ENCODE measurements around the gene CCND2. TPM values are rescaled to one million over a fixed set of nuclear protein-coding genes. Genes with fewer than 3 reads are reported as not detected.
A peak's percentile ranks its signal among the peaks of the same experiment; 100 is the strongest.

Gene CCND2
- total and polyA plus RNA-seq, 2 experiments from 2014 or later, result 75.6 to 224 TPM

DNA sequence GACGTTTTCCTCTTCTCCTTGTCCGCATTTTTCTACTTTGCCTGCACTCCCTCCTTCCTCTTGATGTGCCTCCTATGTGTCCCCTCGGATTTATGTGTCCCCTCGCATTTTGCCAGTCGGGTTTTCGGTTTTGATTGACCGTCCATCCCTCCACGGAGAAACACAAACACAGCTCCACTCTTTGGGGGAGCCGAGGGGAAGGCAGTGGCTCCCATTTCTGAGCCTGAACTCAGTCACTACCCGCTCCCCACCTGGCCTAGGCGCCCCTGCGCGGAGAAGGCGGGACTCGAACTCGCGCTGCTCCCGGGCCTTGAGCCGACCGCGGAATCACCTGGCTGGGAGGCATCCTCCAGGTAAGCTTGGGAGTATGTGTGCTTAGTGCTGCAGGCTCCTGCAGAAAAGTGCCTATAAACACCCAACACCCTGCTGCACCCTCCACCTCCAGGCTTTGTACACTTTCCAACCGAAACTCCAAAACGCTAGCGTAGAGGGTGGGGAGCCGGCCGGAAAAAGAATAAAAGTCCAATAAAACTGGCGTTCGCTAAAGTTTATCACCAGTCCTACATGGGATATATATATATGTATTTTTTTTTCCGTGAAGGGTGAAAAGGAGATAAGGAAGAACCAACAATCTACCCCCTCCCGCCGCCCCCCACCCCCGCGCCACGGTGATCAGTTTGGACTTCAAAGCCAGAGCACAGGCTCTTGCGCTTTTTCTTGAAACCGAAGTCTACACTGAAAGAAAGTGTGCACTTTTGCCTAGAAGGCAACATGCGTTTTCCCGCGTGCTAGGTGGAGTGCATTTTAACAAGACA, 3.3 kb upstream of the CCND2 start:
- H2AFZ ChIP-seq, result peak overlapping the region; percentile 72
- H3K27ac Mint-ChIP-seq, result no peak overlapping the region
- peaks cover 2% of the 10 kb centered on the region; the same call in 1 of the 3 replicates for H3K9me3 Mint-ChIP-seq

DNA sequence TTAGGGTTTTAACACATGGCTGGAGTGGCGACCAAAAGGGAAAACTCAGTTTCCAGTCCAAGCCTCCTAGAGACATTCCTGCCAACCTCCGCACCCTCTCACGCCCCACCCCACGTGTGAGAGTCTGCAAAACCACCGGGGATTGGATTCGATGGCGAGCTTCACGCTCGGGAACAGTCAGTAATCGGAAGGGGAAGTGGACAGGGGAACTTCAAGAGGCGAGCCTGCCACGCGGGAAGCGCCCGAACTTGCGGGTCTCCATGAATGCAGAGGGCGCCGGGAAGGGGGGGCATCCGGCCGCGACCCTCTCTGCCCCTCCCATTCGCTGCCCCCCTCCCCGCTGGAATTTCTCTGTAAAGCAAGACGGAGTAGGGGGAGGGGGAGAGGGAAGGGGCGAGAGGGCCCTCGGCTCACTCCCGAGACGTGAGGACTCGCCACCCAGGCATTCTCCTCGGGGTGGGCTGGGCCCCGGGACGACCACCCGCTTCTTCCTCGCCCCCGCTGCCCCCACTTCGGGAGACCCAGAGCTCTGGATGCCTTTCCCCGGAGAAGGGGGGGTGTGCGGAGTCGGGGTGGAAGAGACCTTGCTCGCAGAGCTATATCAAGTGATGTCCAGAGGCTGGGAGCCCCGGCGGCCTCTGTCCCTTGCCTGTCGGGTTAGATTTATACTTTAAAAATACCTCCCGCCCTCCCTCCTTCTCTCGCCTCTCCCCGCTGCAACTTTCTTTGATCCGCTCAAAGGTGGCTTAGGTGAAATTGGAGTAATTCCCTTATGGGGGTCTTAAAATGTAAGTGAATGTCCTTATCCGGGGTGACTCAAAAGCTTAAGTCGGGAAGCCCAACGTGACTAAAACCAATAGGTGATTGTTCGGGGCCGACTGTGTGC, 2.5 kb upstream of the CCND2 start:
- H3K27me3 ChIP-seq (ENCODE audit: insufficient read depth), result peaks cover 35% of the 10 kb centered on the region
- peaks cover 7% of the 10 kb centered on the region; the same call in 1 of the 2 replicates for H4K20me1 ChIP-seq (replicated peaks; ENCODE audit: insufficient read depth)
- Mint-ChIP-seq H3K4me1 (peaks cover 18% of the 10 kb centered on the region), H3K9me3 (peaks cover 2% of the 10 kb centered on the region; the same call in 1 of the 3 replicates), H3K36me3 (ENCODE audit: low read depth) (peaks cover 17% of the 10 kb centered on the region), H3K27me3 (ENCODE audit: insufficient read depth, low read depth, poor library complexity) (peaks cover 43% of the 10 kb centered on the region), H3K27ac (peak overlapping the region; percentile 34; the same call in 1 of the 2 replicates), H3K4me3 (peak overlapping the region; percentile 87)
- TF ChIP-seq, protein P1, sequence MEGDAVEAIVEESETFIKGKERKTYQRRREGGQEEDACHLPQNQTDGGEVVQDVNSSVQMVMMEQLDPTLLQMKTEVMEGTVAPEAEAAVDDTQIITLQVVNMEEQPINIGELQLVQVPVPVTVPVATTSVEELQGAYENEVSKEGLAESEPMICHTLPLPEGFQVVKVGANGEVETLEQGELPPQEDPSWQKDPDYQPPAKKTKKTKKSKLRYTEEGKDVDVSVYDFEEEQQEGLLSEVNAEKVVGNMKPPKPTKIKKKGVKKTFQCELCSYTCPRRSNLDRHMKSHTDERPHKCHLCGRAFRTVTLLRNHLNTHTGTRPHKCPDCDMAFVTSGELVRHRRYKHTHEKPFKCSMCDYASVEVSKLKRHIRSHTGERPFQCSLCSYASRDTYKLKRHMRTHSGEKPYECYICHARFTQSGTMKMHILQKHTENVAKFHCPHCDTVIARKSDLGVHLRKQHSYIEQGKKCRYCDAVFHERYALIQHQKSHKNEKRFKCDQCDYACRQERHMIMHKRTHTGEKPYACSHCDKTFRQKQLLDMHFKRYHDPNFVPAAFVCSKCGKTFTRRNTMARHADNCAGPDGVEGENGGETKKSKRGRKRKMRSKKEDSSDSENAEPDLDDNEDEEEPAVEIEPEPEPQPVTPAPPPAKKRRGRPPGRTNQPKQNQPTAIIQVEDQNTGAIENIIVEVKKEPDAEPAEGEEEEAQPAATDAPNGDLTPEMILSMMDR (conservative IDR thresholded peaks at IDR 0.05; ENCODE audit: low read depth in 2 of 2), result no peak
- TF ChIP-seq EZH2phosphoT487 (IDR thresholded peaks at IDR 0.05; ENCODE audit: unreplicated experiment) (no peak), POLR2AphosphoS5 (IDR thresholded peaks at IDR 0.05; ENCODE audit: low read depth) (0 out of 2 replicates have a peak, but pooled peaks have one; percentile 35)
- peaks cover 25% of the 10 kb centered on the region for H3K79me2 ChIP-seq (replicated peaks; ENCODE audit: insufficient read depth)
- peak overlapping the region; percentile 100 for H3K4me2 ChIP-seq
- peak overlapping the region; percentile 95 for H3K27ac ChIP-seq (ENCODE audit: low read depth)
- ATAC-seq (peak; percentile 4), DNase-seq (ENCODE audit: low spot score) (peak; percentile 82)
- peaks cover 4% of the 10 kb centered on the region for H3K36me3 ChIP-seq (ENCODE audit: insufficient read depth)
- peak overlapping the region; percentile 72 for H2AFZ ChIP-seq
- H3K4me3 ChIP-seq, result peak overlapping the region; percentile 99
- peaks cover 8% of the 10 kb centered on the region for H3F3A ChIP-seq (replicated peaks; ENCODE audit: low read depth)
- no peaks in the 10 kb centered on the region for H3K9me2 ChIP-seq (ENCODE audit: insufficient read depth)
- H3K4me1 ChIP-seq (ENCODE audit: insufficient read depth), result peaks cover 29% of the 10 kb centered on the region

More for the DNA sequence above, 3.3 kb upstream of the CCND2 start:
- Histone ChIP-seq H3F3A (replicated peaks; ENCODE audit: low read depth) (peaks cover 4% of the 10 kb centered on the region), H3K27ac (ENCODE audit: low read depth) (no peak overlapping the region; the same call in 1 of the 2 replicates), H3K4me2 (peak overlapping the region; percentile 100), H3K27me3 (ENCODE audit: insufficient read depth) (peaks cover 35% of the 10 kb centered on the region), H3K4me3 (peak overlapping the region; percentile 99), H3K9me2 (ENCODE audit: insufficient read depth) (no peaks in the 10 kb centered on the region), H3K4me1 (ENCODE audit: insufficient read depth) (peaks cover 26% of the 10 kb centered on the region), H4K20me1 (replicated peaks; ENCODE audit: insufficient read depth) (0 out of 2 replicates have a peak, but pooled peaks cover 3% of the 10 kb centered on the region), H3K79me2 (replicated peaks; ENCODE audit: insufficient read depth) (peaks cover 17% of the 10 kb centered on the region), H3K36me3 (ENCODE audit: insufficient read depth) (no peaks in the 10 kb centered on the region)
- Mint-ChIP-seq H3K4me3 (peak overlapping the region; percentile 87), H3K27me3 (ENCODE audit: insufficient read depth, low read depth, poor library complexity) (peaks cover 36% of the 10 kb centered on the region), H3K36me3 (ENCODE audit: low read depth) (peaks cover 9% of the 10 kb centered on the region), H3K4me1 (peaks cover 16% of the 10 kb centered on the region)
- no peak; the same call in 2 of the 3 replicates for ATAC-seq
- TF ChIP-seq EZH2phosphoT487 (IDR thresholded peaks at IDR 0.05; ENCODE audit: unreplicated experiment) (no peak), EZH2 (IDR thresholded peaks at IDR 0.05; ENCODE audit: low read depth, unreplicated experiment) (peak; percentile 48)
- TF ChIP-seq, protein P2, sequence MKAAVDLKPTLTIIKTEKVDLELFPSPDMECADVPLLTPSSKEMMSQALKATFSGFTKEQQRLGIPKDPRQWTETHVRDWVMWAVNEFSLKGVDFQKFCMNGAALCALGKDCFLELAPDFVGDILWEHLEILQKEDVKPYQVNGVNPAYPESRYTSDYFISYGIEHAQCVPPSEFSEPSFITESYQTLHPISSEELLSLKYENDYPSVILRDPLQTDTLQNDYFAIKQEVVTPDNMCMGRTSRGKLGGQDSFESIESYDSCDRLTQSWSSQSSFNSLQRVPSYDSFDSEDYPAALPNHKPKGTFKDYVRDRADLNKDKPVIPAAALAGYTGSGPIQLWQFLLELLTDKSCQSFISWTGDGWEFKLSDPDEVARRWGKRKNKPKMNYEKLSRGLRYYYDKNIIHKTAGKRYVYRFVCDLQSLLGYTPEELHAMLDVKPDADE (IDR thresholded peaks at IDR 0.05), result no peak
- DNase-seq (ENCODE audit: low spot score), result peak; percentile 35
